HFF-Myc (cell line): ENCODE results near the gene ZNF648.
A peak's percentile ranks its signal among the peaks of the same experiment; 100 is the strongest.

Experiments used
- DNase-seq: peaks from one replicate; pipeline ENCODE4 v3.0.0-alpha.2; 2011; ENCODE audit warnings: low read depth; ENCODE audit errors: extremely low read depth
- H3K4me3 ChIP-seq: replicated peaks from 2 replicates; pipeline ENCODE4 v1.5.1; 2011; ENCODE audit warnings: low read depth, mild to moderate bottlenecking, control low read depth, low read length
- CTCF ChIP-seq: IDR thresholded peaks from 2 replicates; pipeline ENCODE4 v1.5.1; 2012; ENCODE audit warnings: mild to moderate bottlenecking, low read depth, low read length, control low read depth; ENCODE audit errors: missing control alignments

The ZNF648 gene

GRCh38 chr1:182060877-182061276 is 635 bp downstream of the ZNF648 start:
- no peak for TF ChIP-seq CTCF
- DNase-seq: no peak
- no peak overlapping the region for H3K4me3 ChIP-seq

- no peak for DNase-seq
- TF ChIP-seq CTCF: no peak
- H3K4me3 ChIP-seq: no peak overlapping the region
Measured at GRCh38 chr1:182059936-182060335, 1.6 kb downstream of the ZNF648 start.

GRCh38 chr1:182056601-182057366 is 4.7 kb downstream of the ZNF648 start:
- DNase-seq: no peak
- H3K4me3 ChIP-seq: no peak overlapping the region
- no peak for TF ChIP-seq CTCF

GRCh38 chr1:182054698-182055326 is 6.7 kb downstream of the ZNF648 start:
- no peak overlapping the region for H3K4me3 ChIP-seq
- DNase-seq: no peak
- TF ChIP-seq CTCF: peak; percentile 40

GRCh38 chr1:182052355-182052754 is 9.2 kb downstream of the ZNF648 start:
- DNase-seq: no peak
- no peak for TF ChIP-seq CTCF
- H3K4me3 ChIP-seq: no peak overlapping the region

GRCh38 chr1:182051938-182052337 is 9.6 kb downstream of the ZNF648 start:
- TF ChIP-seq CTCF: no peak
- DNase-seq: no peak

More at GRCh38 chr1:182051938-182052337, 9.6 kb downstream of the ZNF648 start:
- no peak overlapping the region for H3K4me3 ChIP-seq
